ENCODE data around the gene FRAS1. TPM values are rescaled to one million over a fixed set of nuclear protein-coding genes. Genes with fewer than 3 reads are reported as not detected.
A peak's percentile ranks its signal among the peaks of the same experiment; 100 is the strongest.

Gene FRAS1
- total RNA-seq, 1 donor from 2014 or later = 163 TPM

- H3K9me3 Mint-ChIP-seq (ENCODE audit: low read depth) = no peaks in the 10 kb centered on the region
- H3K36me3 Mint-ChIP-seq (ENCODE audit: insufficient read depth) = peaks cover 19% of the 10 kb centered on the region
- H3K27me3 Mint-ChIP-seq = peaks cover 7% of the 10 kb centered on the region
- H3K27ac Mint-ChIP-seq = peak within 1 kb of the TSS; percentile 99
- no peak for TF ChIP-seq CTCF (IDR thresholded peaks at IDR 0.05; ENCODE audit: unreplicated experiment)
- DNase-seq (ENCODE audit: low spot score, unreplicated experiment) = peak; percentile 49
- H3K4me3 Mint-ChIP-seq (ENCODE audit: low read depth) = peak within 1 kb of the TSS; percentile 87
- peaks cover 38% of the 10 kb centered on the region for H3K4me1 Mint-ChIP-seq (ENCODE audit: low read depth)
Observed at GRCh38 chr4:78551420-78552351, 494.6 kb downstream of the FRAS1 start, which contains the start of gene ANXA3. Gene ANXA3 (plus strand): TSS chr4:78551770. CDS start chr4:78554474, 2,704 bp downstream.

GRCh38 chr4:78552389-78553042, 495.4 kb downstream of the FRAS1 start:
- H3K9me3 Mint-ChIP-seq (ENCODE audit: low read depth) = no peaks in the 10 kb centered on the region
- peaks cover 44% of the 10 kb centered on the region for H3K4me1 Mint-ChIP-seq (ENCODE audit: low read depth)
- peak overlapping the region; percentile 99 for H3K27ac Mint-ChIP-seq
- peaks cover 23% of the 10 kb centered on the region for H3K36me3 Mint-ChIP-seq (ENCODE audit: insufficient read depth)
- H3K27me3 Mint-ChIP-seq = peaks cover 7% of the 10 kb centered on the region
- peak; percentile 15 for DNase-seq (ENCODE audit: low spot score, unreplicated experiment)
- no peak for TF ChIP-seq CTCF (IDR thresholded peaks at IDR 0.05; ENCODE audit: unreplicated experiment)
- H3K4me3 Mint-ChIP-seq (ENCODE audit: low read depth) = peak overlapping the region; percentile 87

- DNase-seq (ENCODE audit: low spot score, unreplicated experiment) = no peak
- Mint-ChIP-seq H3K4me3 (ENCODE audit: low read depth) (peak overlapping the region; percentile 87), H3K27me3 (peaks cover 7% of the 10 kb centered on the region), H3K27ac (peak overlapping the region; percentile 99), H3K4me1 (ENCODE audit: low read depth) (peaks cover 49% of the 10 kb centered on the region), H3K9me3 (ENCODE audit: low read depth) (no peaks in the 10 kb centered on the region), H3K36me3 (ENCODE audit: insufficient read depth) (peaks cover 25% of the 10 kb centered on the region)
- TF ChIP-seq CTCF (IDR thresholded peaks at IDR 0.05; ENCODE audit: unreplicated experiment) = no peak
Observed at GRCh38 chr4:78553043-78553396, 495.9 kb downstream of the FRAS1 start.

GRCh38 chr4:78553529-78554060, 496.5 kb downstream of the FRAS1 start:
- peaks cover 7% of the 10 kb centered on the region for H3K27me3 Mint-ChIP-seq
- H3K4me3 Mint-ChIP-seq (ENCODE audit: low read depth) = peak overlapping the region; percentile 87
- no peak for TF ChIP-seq CTCF (IDR thresholded peaks at IDR 0.05; ENCODE audit: unreplicated experiment)
- H3K27ac Mint-ChIP-seq = peak overlapping the region; percentile 99
- no peak for DNase-seq (ENCODE audit: low spot score, unreplicated experiment)
- H3K4me1 Mint-ChIP-seq (ENCODE audit: low read depth) = peaks cover 52% of the 10 kb centered on the region
- peaks cover 26% of the 10 kb centered on the region for H3K36me3 Mint-ChIP-seq (ENCODE audit: insufficient read depth)
- no peaks in the 10 kb centered on the region for H3K9me3 Mint-ChIP-seq (ENCODE audit: low read depth)

GRCh38 chr4:78556665-78557064, 499.5 kb downstream of the FRAS1 start:
- Mint-ChIP-seq H3K9me3 (ENCODE audit: low read depth) (no peaks in the 10 kb centered on the region), H3K4me1 (ENCODE audit: low read depth) (peaks cover 57% of the 10 kb centered on the region), H3K36me3 (ENCODE audit: insufficient read depth) (peaks cover 31% of the 10 kb centered on the region), H3K4me3 (ENCODE audit: low read depth) (no peak overlapping the region), H3K27ac (peak overlapping the region; percentile 82), H3K27me3 (no peaks in the 10 kb centered on the region)
- DNase-seq (ENCODE audit: low spot score, unreplicated experiment) = no peak
- no peak for TF ChIP-seq CTCF (IDR thresholded peaks at IDR 0.05; ENCODE audit: unreplicated experiment)

All from progenitor cell of endocrine pancreas (in vitro differentiated cells).